MM.1S (cell line): ENCODE results near the gene PRELID3B.

Experiments
- EZH2 ChIP-seq: fragments of 300-600 bp; sonication (generic); optimal IDR thresholded peaks from 2 replicates; pipeline ENCODE3; 2017; ENCODE audit warnings: low read depth, mild to moderate bottlenecking, antibody characterized with exemption, low read length, mixed read lengths
- EZH2phosphoT487 ChIP-seq: fragments of 300-600 bp; sonication (generic); IDR thresholded peaks from 2 replicates; pipeline ENCODE4 v1.6.1; 2018; ENCODE audit warnings: antibody characterized with exemption, low read length
- TF ChIP-seq, protein P1 (sequence below): fragments of 300-600 bp; sonication (generic); IDR thresholded peaks from 2 replicates; pipeline ENCODE4 v1.5.1; 2016; ENCODE audit warnings: antibody characterized with exemption, low read length, mixed read lengths

DNA sequence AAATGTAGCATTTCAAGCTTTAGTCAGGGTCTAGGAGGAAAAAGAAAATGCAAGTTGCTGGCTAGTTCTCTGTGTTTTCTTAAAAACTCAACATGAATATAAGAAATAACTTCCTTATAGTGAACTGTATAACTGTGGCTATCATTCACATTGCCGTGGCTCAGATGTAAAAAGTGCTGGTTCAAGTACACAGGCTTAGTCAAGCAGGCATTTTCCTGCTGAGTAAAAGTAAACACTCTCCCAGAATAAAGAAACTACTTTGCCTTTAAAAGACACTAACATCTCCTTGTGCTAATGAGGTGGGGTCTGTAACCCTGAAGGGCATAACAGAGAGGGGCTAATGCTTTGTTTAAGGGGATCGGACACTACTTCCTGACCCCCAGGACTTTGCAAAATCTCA is 13.8 kb downstream of the PRELID3B start:
- TF ChIP-seq, protein P1, sequence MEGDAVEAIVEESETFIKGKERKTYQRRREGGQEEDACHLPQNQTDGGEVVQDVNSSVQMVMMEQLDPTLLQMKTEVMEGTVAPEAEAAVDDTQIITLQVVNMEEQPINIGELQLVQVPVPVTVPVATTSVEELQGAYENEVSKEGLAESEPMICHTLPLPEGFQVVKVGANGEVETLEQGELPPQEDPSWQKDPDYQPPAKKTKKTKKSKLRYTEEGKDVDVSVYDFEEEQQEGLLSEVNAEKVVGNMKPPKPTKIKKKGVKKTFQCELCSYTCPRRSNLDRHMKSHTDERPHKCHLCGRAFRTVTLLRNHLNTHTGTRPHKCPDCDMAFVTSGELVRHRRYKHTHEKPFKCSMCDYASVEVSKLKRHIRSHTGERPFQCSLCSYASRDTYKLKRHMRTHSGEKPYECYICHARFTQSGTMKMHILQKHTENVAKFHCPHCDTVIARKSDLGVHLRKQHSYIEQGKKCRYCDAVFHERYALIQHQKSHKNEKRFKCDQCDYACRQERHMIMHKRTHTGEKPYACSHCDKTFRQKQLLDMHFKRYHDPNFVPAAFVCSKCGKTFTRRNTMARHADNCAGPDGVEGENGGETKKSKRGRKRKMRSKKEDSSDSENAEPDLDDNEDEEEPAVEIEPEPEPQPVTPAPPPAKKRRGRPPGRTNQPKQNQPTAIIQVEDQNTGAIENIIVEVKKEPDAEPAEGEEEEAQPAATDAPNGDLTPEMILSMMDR, result no peak
- TF ChIP-seq EZH2, result no peak
- no peak for TF ChIP-seq EZH2phosphoT487
